ENCODE data around the gene KLHDC2.

GRCh38 chr14:49796025-49796424 lies 28.1 kb downstream of the KLHDC2 start:
- TF ChIP-seq, protein P1, sequence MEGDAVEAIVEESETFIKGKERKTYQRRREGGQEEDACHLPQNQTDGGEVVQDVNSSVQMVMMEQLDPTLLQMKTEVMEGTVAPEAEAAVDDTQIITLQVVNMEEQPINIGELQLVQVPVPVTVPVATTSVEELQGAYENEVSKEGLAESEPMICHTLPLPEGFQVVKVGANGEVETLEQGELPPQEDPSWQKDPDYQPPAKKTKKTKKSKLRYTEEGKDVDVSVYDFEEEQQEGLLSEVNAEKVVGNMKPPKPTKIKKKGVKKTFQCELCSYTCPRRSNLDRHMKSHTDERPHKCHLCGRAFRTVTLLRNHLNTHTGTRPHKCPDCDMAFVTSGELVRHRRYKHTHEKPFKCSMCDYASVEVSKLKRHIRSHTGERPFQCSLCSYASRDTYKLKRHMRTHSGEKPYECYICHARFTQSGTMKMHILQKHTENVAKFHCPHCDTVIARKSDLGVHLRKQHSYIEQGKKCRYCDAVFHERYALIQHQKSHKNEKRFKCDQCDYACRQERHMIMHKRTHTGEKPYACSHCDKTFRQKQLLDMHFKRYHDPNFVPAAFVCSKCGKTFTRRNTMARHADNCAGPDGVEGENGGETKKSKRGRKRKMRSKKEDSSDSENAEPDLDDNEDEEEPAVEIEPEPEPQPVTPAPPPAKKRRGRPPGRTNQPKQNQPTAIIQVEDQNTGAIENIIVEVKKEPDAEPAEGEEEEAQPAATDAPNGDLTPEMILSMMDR (IDR thresholded peaks at IDR 0.05), result no peak
- no peak for TF ChIP-seq POLR2A (IDR thresholded peaks at IDR 0.05)

All from thyroid gland (tissue), 4 donors.